ENCODE measurements around the gene TNFRSF18.

The TNFRSF18 gene

DNA sequence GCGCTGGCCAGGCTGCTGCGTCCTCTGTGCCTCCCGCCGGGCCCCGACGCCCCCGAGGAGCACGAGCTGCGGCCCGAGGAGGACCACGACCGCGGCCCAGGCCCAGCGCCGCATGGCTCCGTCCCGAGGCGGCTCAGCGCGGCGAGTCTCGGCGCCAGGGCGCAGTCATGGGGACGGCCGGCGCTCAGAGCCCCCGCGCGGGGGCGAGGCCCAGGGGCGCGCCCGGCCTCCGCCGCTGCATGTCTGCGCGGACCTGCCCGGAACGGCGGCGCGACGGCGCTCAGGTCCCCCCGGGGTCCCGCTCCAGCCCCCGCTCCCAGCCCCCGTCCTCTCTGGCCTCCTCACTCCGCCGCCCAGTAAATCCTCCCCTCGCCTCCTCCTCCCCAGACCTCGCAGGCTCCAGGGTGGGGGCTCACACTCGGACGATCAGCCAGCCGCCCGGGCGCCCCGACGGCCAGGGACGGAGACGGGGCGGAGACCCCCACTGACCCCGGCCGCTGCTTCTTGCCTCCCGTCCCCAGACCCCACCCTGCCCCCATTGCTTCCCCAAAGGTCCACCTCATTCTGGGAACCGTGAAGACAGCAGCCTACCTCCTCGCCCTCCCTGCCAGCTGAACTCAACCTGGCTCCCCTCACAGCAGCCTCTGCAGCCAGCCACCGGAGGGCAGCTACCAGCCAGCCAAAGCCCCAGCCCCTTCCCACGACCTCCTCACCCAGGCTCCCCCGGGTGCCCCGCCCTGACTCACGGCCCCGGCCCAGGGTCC is 40.4 kb upstream of the TNFRSF18 start, which contains the start of gene C1QTNF12:
Gene C1QTNF12 (minus strand): TSS at position 146 of the 764 bp plus-strand sequence. CDS start 32 bp downstream, at position 114.
- no peak within 1 kb of the TSS for H2AFZ ChIP-seq (ENCODE audit: low read length)
- H4K20me1 ChIP-seq (ENCODE audit: insufficient read depth, low read length, poor library complexity, severe bottlenecking): no peaks in the 10 kb centered on the region
- no peaks in the 10 kb centered on the region for H3K36me3 ChIP-seq (ENCODE audit: insufficient read depth, low read length)
- H3K9me3 ChIP-seq (ENCODE audit: insufficient read depth, low read depth, low read length): no peaks in the 10 kb centered on the region
- H3K9ac ChIP-seq (ENCODE audit: low read depth, low read length, poor library complexity, severe bottlenecking): no peak within 1 kb of the TSS
- H3K4me3 ChIP-seq (ENCODE audit: low read length, poor library complexity, severe bottlenecking): no peak within 1 kb of the TSS
- no peaks in the 10 kb centered on the region for H3F3A ChIP-seq (ENCODE audit: low read depth)
- H3K4me2 ChIP-seq (ENCODE audit: low read depth, low read length, poor library complexity, severe bottlenecking): no peak within 1 kb of the TSS
- no peaks in the 10 kb centered on the region for H3K9me2 ChIP-seq (replicated peaks; ENCODE audit: low read depth, low read length)
- TF ChIP-seq, protein P1, sequence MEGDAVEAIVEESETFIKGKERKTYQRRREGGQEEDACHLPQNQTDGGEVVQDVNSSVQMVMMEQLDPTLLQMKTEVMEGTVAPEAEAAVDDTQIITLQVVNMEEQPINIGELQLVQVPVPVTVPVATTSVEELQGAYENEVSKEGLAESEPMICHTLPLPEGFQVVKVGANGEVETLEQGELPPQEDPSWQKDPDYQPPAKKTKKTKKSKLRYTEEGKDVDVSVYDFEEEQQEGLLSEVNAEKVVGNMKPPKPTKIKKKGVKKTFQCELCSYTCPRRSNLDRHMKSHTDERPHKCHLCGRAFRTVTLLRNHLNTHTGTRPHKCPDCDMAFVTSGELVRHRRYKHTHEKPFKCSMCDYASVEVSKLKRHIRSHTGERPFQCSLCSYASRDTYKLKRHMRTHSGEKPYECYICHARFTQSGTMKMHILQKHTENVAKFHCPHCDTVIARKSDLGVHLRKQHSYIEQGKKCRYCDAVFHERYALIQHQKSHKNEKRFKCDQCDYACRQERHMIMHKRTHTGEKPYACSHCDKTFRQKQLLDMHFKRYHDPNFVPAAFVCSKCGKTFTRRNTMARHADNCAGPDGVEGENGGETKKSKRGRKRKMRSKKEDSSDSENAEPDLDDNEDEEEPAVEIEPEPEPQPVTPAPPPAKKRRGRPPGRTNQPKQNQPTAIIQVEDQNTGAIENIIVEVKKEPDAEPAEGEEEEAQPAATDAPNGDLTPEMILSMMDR (conservative IDR thresholded peaks at IDR 0.05; ENCODE audit: low read length): no peak; the same call in 1 of the 2 replicates
- no peak for TF ChIP-seq EZH2phosphoT487 (IDR thresholded peaks at IDR 0.05; ENCODE audit: borderline replicate concordance)
- peaks cover 13% of the 10 kb centered on the region for H3K4me1 ChIP-seq (ENCODE audit: insufficient read depth, low read length, poor library complexity, severe bottlenecking)
- no peaks in the 10 kb centered on the region for H3K27me3 ChIP-seq (ENCODE audit: insufficient read depth, low read length, poor library complexity, severe bottlenecking)
- H3K79me2 ChIP-seq (ENCODE audit: insufficient read depth, low read length): no peaks in the 10 kb centered on the region

DNA sequence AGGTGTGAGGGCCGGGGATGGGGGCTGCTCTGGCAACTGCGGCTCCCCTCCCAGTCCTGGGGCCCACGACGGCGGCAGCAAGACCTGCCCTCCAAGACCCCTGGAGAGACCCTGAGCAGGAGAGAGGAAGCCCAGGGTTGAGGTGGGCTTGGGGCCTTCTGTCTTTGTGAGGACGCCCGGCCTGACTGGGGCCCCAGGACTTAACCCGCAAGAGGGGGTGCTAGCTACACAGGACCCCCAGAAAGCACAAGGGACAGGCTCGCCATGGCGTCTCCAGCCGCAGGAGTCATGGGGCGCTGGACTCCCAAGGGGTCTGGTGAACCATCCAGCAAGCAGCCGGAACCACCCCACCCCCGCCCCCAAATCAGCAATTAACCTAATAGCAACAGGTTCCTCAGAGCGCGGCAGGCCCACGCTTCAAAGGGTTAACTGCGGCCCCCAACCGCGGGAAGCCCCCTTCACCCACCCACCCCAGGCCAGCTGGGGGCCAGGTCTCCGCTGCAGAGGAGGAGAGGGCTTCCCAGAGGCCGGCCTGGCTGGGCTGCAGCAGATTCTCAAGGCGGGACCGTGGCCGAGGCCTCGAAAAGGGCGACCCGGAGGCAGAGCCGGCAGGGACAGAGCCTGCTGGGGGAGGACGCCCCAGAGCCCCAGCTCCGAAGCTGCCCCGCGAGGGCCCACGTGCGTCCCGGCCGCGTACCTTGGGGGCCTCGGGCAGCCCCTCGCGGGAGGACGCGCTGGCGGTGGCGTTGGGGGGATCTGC is 39.6 kb upstream of the TNFRSF18 start:
- Histone ChIP-seq H3F3A (ENCODE audit: low read depth) (no peaks in the 10 kb centered on the region), H3K36me3 (ENCODE audit: insufficient read depth, low read length) (no peaks in the 10 kb centered on the region), H2AFZ (ENCODE audit: low read length) (no peak overlapping the region), H3K9me3 (ENCODE audit: insufficient read depth, low read depth, low read length) (no peaks in the 10 kb centered on the region), H3K27me3 (ENCODE audit: insufficient read depth, low read length, poor library complexity, severe bottlenecking) (no peaks in the 10 kb centered on the region), H4K20me1 (ENCODE audit: insufficient read depth, low read length, poor library complexity, severe bottlenecking) (no peaks in the 10 kb centered on the region), H3K4me1 (ENCODE audit: insufficient read depth, low read length, poor library complexity, severe bottlenecking) (peaks cover 8% of the 10 kb centered on the region), H3K4me2 (ENCODE audit: low read depth, low read length, poor library complexity, severe bottlenecking) (no peak overlapping the region), H3K9ac (ENCODE audit: low read depth, low read length, poor library complexity, severe bottlenecking) (no peak overlapping the region), H3K79me2 (ENCODE audit: insufficient read depth, low read length) (no peaks in the 10 kb centered on the region), H3K4me3 (ENCODE audit: low read length, poor library complexity, severe bottlenecking) (no peak overlapping the region), H3K9me2 (replicated peaks; ENCODE audit: low read depth, low read length) (no peaks in the 10 kb centered on the region)
- no peak for TF ChIP-seq EZH2phosphoT487 (IDR thresholded peaks at IDR 0.05; ENCODE audit: borderline replicate concordance)
- TF ChIP-seq, protein P1 (conservative IDR thresholded peaks at IDR 0.05; ENCODE audit: low read length): no peak

DNA sequence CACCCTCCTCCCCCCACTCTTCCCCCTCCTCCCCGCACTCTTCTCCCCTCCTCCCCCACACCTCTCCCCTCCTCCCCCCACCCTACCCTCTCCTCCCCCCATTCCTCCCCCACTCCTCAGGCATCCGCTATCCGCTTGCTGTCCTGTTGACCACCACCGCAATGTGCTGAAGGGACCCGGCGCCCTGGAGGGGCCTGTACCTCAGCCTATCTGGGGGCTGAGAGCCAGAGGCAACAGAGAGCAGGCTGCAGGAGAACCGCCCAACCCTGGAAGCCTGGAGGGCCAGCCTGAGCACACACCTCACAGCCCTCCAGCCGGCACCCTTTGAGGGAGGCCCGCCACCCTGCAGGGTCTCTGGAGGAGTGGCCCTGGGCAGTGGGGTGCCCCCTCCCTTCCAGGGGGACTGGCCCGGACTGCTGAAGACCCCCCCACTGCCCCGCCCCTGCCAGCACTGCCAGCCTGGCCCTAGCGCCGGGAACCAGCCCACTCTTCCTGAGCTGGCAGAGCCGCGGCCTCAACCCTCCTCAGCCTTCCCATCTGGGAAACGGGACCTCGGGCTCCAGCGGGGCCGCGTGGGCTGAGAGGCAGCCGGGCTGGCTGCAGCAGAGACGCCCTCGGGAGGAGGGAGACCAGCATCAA is 38.9 kb upstream of the TNFRSF18 start:
- no peak overlapping the region for H3K4me2 ChIP-seq (ENCODE audit: low read depth, low read length, poor library complexity, severe bottlenecking)
- no peaks in the 10 kb centered on the region for H3K79me2 ChIP-seq (ENCODE audit: insufficient read depth, low read length)
- no peaks in the 10 kb centered on the region for H3K36me3 ChIP-seq (ENCODE audit: insufficient read depth, low read length)
- H3K27me3 ChIP-seq (ENCODE audit: insufficient read depth, low read length, poor library complexity, severe bottlenecking): no peaks in the 10 kb centered on the region
- H3K9ac ChIP-seq (ENCODE audit: low read depth, low read length, poor library complexity, severe bottlenecking): no peak overlapping the region
- no peak overlapping the region for H3K4me3 ChIP-seq (ENCODE audit: low read length, poor library complexity, severe bottlenecking)
- H3K9me2 ChIP-seq (replicated peaks; ENCODE audit: low read depth, low read length): no peaks in the 10 kb centered on the region
- no peak overlapping the region for H2AFZ ChIP-seq (ENCODE audit: low read length)
- peaks cover under 1% of the 10 kb centered on the region for H3K4me1 ChIP-seq (ENCODE audit: insufficient read depth, low read length, poor library complexity, severe bottlenecking)
- no peaks in the 10 kb centered on the region for H4K20me1 ChIP-seq (ENCODE audit: insufficient read depth, low read length, poor library complexity, severe bottlenecking)
- no peaks in the 10 kb centered on the region for H3K9me3 ChIP-seq (ENCODE audit: insufficient read depth, low read depth, low read length)
- TF ChIP-seq, protein P1 (conservative IDR thresholded peaks at IDR 0.05; ENCODE audit: low read length): no peak
- TF ChIP-seq EZH2phosphoT487 (IDR thresholded peaks at IDR 0.05; ENCODE audit: borderline replicate concordance): no peak
- no peaks in the 10 kb centered on the region for H3F3A ChIP-seq (ENCODE audit: low read depth)
